ENCODE results near the gene ENDOD1. TPM values are rescaled to one million over a fixed set of nuclear protein-coding genes. Genes with fewer than 3 reads are reported as not detected.

Gene ENDOD1
- total RNA-seq, 1 experiment from 2014 or later: 28.2 TPM

DNA sequence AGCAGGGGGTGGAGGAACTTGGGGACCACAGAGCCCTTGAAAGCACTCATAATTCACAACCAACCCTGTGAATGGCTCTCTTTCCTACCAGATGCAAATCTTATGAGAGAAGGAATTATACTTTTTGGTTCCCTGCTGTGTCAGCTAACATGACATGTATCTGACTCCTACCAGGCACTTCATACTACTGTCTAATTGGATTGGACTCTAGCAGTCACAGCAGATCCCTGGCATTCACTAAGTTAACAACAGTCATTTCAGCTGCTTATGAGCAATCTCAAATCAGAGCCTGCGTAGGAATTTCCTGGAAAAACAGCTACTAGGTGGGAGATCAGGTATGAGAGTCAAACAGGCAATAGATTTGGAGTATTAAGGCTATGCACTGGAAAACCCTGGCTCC, 11.1 kb upstream of the ENDOD1 start:
- Histone ChIP-seq H3K36me3 (ENCODE audit: control insufficient read depth, insufficient read depth, low read length) (no peaks in the 10 kb centered on the region), H3K9me3 (ENCODE audit: control insufficient read depth, insufficient read depth, low read depth, low read length) (no peaks in the 10 kb centered on the region), H3K4me1 (ENCODE audit: control insufficient read depth, insufficient read depth, low read length) (no peaks in the 10 kb centered on the region), H3K27ac (ENCODE audit: low read length) (no peak overlapping the region), H3K4me3 (ENCODE audit: low read depth in 2 of 2, low read length in 2 of 2) (no peak overlapping the region), H3K27me3 (ENCODE audit: control insufficient read depth, insufficient read depth, low read length) (no peaks in the 10 kb centered on the region)
- intact Hi-C loops (cut with micrococcal nuclease; ENCODE audit: unreplicated experiment): no loop called here
- POLR2A ChIA-PET: no interaction called here
- CTCF ChIA-PET: no interaction called here
- in situ Hi-C loops (cut with HindIII; ENCODE audit: low pct_unique_long_range_greater_than_20kb, low sequenced_read_pairs): no loop called here
- DNase-seq (ENCODE audit: low read depth, low spot score) (peak; percentile 42), ATAC-seq (peak; percentile 36; the same call in 1 of the 2 replicates)
- TF ChIP-seq, protein P1, sequence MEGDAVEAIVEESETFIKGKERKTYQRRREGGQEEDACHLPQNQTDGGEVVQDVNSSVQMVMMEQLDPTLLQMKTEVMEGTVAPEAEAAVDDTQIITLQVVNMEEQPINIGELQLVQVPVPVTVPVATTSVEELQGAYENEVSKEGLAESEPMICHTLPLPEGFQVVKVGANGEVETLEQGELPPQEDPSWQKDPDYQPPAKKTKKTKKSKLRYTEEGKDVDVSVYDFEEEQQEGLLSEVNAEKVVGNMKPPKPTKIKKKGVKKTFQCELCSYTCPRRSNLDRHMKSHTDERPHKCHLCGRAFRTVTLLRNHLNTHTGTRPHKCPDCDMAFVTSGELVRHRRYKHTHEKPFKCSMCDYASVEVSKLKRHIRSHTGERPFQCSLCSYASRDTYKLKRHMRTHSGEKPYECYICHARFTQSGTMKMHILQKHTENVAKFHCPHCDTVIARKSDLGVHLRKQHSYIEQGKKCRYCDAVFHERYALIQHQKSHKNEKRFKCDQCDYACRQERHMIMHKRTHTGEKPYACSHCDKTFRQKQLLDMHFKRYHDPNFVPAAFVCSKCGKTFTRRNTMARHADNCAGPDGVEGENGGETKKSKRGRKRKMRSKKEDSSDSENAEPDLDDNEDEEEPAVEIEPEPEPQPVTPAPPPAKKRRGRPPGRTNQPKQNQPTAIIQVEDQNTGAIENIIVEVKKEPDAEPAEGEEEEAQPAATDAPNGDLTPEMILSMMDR (IDR thresholded peaks at IDR 0.05): no peak
- TF ChIP-seq REST (IDR thresholded peaks at IDR 0.05; ENCODE audit: insufficient read depth in 1 of 2, low read depth in 2 of 2, low read length in 1 of 2): no peak
- no peak for TF ChIP-seq POLR2AphosphoS5 (IDR thresholded peaks at IDR 0.05; ENCODE audit: low read depth, low read length)
- no TSS peak for BruUV-seq (replicated peaks)

DNA sequence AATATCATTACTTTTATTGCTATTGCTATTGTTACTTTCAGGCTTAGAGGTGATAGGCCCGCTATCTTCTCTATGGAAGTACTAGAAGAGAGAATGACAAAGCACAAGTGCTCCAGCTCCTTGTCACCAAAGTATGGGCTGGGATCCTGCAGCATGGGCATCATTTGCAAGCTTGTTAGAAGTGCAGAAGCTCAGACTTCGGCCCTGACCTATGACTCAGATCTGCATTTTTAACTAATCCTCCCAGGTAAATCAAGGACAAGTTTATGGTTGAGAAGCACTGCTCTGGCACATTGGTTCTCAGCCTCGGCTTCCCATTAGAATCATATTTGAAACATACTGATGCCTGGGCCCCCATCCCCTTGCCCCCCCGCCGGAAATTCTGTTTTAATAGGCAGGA, 8.6 kb upstream of the ENDOD1 start:
- no peaks in the 10 kb centered on the region for H3K27me3 ChIP-seq (ENCODE audit: control insufficient read depth, insufficient read depth, low read length)
- ATAC-seq (no peak), DNase-seq (ENCODE audit: low read depth, low spot score) (no peak)
- ChIA-PET POLR2A (interaction anchor here (0.6 kb wide), 1 partner anchor 15 kb away, joined by 4 read pairs; no protein-coding TSS in a partner anchor), CTCF (no interaction called here)
- H3K27ac ChIP-seq (ENCODE audit: low read length): no peak overlapping the region
- no peaks in the 10 kb centered on the region for H3K9me3 ChIP-seq (ENCODE audit: control insufficient read depth, insufficient read depth, low read depth, low read length)
- intact Hi-C loops (cut with micrococcal nuclease; ENCODE audit: unreplicated experiment) (no loop called here), in situ Hi-C loops (cut with HindIII; ENCODE audit: low pct_unique_long_range_greater_than_20kb, low sequenced_read_pairs) (no loop called here)
- no peaks in the 10 kb centered on the region for H3K4me1 ChIP-seq (ENCODE audit: control insufficient read depth, insufficient read depth, low read length)
- BruUV-seq (replicated peaks): no TSS peak
- no peak overlapping the region for H3K4me3 ChIP-seq (ENCODE audit: low read depth in 2 of 2, low read length in 2 of 2)
- H3K36me3 ChIP-seq (ENCODE audit: control insufficient read depth, insufficient read depth, low read length): no peaks in the 10 kb centered on the region
- TF ChIP-seq SIN3A (IDR thresholded peaks at IDR 0.05; ENCODE audit: borderline replicate concordance, insufficient read depth, low read depth, low read length): no peak

DNA sequence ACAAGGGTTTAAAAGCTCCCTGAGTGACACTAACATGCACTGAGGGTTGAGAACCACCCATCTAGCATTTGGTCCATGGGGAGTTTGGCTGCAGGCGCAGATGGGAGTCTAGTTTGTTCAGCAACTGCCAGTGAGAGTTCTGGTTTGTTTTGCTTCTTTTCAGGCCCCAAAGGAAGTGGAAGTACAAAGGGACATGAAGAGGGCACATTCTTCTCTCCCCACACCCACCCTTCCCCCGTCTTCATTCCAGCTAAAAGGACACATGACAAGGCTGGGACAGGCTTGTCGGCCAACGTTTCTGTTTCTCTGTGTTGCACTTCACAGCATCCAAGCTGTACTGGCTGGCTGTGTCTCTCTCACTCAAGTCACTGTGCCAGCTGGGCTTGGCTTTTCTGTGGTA, 8.2 kb upstream of the ENDOD1 start:
- ATAC-seq: no peak

More for the DNA sequence above, 8.2 kb upstream of the ENDOD1 start:
- no peak for TF ChIP-seq REST (IDR thresholded peaks at IDR 0.05; ENCODE audit: insufficient read depth in 1 of 2, low read depth in 2 of 2, low read length in 1 of 2)
- TF ChIP-seq POLR2AphosphoS5 (IDR thresholded peaks at IDR 0.05; ENCODE audit: low read depth, low read length): no peak
- no peak for TF ChIP-seq TCF7L2 (IDR thresholded peaks at IDR 0.05; ENCODE audit: low read depth, low read length)
- TF ChIP-seq, protein P1 (IDR thresholded peaks at IDR 0.05): no peak
- POLR2A ChIA-PET: interaction anchor here (0.6 kb wide), 1 partner anchor 15 kb away, joined by 4 read pairs; no protein-coding TSS in a partner anchor
- no TSS peak for BruUV-seq (replicated peaks)
- Histone ChIP-seq H3K27me3 (ENCODE audit: control insufficient read depth, insufficient read depth, low read length) (no peaks in the 10 kb centered on the region), H3K9me3 (ENCODE audit: control insufficient read depth, insufficient read depth, low read depth, low read length) (no peaks in the 10 kb centered on the region), H3K36me3 (ENCODE audit: control insufficient read depth, insufficient read depth, low read length) (no peaks in the 10 kb centered on the region), H3K4me3 (ENCODE audit: low read depth in 2 of 2, low read length in 2 of 2) (no peak overlapping the region), H3K4me1 (ENCODE audit: control insufficient read depth, insufficient read depth, low read length) (no peaks in the 10 kb centered on the region), H3K27ac (ENCODE audit: low read length) (no peak overlapping the region)
- CTCF ChIA-PET: no interaction called here
- DNase-seq (ENCODE audit: low read depth, low spot score): no peak
- intact Hi-C loops (cut with micrococcal nuclease; ENCODE audit: unreplicated experiment) (no loop called here), in situ Hi-C loops (cut with HindIII; ENCODE audit: low pct_unique_long_range_greater_than_20kb, low sequenced_read_pairs) (no loop called here)
